IMR-90 (cell line): ENCODE data around the gene CENPU. TPM values are rescaled to one million over a fixed set of nuclear protein-coding genes. Genes with fewer than 3 reads are reported as not detected.

Source experiments
- ATAC-seq: fragments of 200-7000 bp; cut with Tn5 transposase; 2 replicates; pipeline ENCODE4 v1.9.1; 2020; ENCODE audit warnings: low read depth, mild to moderate bottlenecking, moderate library complexity
- BruUV-seq: library from RNA; stranded (reverse); fragments of 400-500 nt; replicated peaks from 2 replicates; lab custom pipeline; 2021; lab: Mats Ljungman, UMichigan
- CTCF ChIA-PET: fragments of 300-600 bp; formaldehyde crosslinking; extraction: SDS; loops from one replicate; lab custom pipeline; 2021; ENCODE audit warnings: antibody characterized with exemption; lab: Yijun Ruan, JAX
- POLR2A ChIA-PET: fragments of 300-600 bp; sonication (Branson Sonifier 250); formaldehyde crosslinking; loops from one replicate; lab custom pipeline; 2022; ENCODE audit warnings: antibody characterized with exemption; ENCODE audit not compliant: unreplicated experiment; lab: Charles Lee
- DNase-seq: peaks from one replicate; pipeline ENCODE4 v3.0.0; 2013
- H2AFZ ChIP-seq: replicated peaks from 2 replicates; pipeline ENCODE3; 2013; ENCODE audit warnings: low read length, mild to moderate bottlenecking; ENCODE audit not compliant: poor library complexity
- H2AK5ac ChIP-seq: 2 replicates; pipeline ENCODE4 v1.6.1; 2013; ENCODE audit warnings: low read depth, low read length, inconsistent platforms
- H2AK9ac ChIP-seq: replicated peaks from 2 replicates; pipeline ENCODE3; 2013; ENCODE audit warnings: mild to moderate bottlenecking, low read depth, low read length, moderate library complexity; ENCODE audit not compliant: poor library complexity
- H2BK120ac ChIP-seq: 2 replicates; pipeline ENCODE4 v1.6.1; 2013; ENCODE audit warnings: low read depth, low read length, inconsistent platforms
- H2BK15ac ChIP-seq: 3 replicates; pipeline ENCODE4 v1.6.1; 2013; ENCODE audit warnings: low read depth, low read length, inconsistent platforms
- H2BK20ac ChIP-seq: 2 replicates; pipeline ENCODE4 v1.6.1; 2013; ENCODE audit warnings: low read depth, mild to moderate bottlenecking, inconsistent platforms, low read length, moderate library complexity
- H2BK5ac ChIP-seq: 2 replicates; pipeline ENCODE4 v1.6.1; 2013; ENCODE audit warnings: mild to moderate bottlenecking, low read depth, low read length, inconsistent platforms; ENCODE audit not compliant: poor library complexity, severe bottlenecking
- H3K14ac ChIP-seq: replicated peaks from 2 replicates; pipeline ENCODE4 v1.6.1; 2013; ENCODE audit warnings: low read depth, low read length, inconsistent platforms
- H3K18ac ChIP-seq: 2 replicates; pipeline ENCODE4 v1.6.1; 2013; ENCODE audit warnings: low read depth, low read length, control low read depth
- H3K23ac ChIP-seq: 2 replicates; pipeline ENCODE4 v1.6.1; 2013; ENCODE audit warnings: low read depth, low read length, inconsistent platforms
- H3K27ac ChIP-seq: 2 replicates; pipeline ENCODE4 v1.5.1; 2013; ENCODE audit warnings: mild to moderate bottlenecking, control low read depth, low read length; ENCODE audit not compliant: insufficient read depth
- H3K27me3 ChIP-seq: 2 replicates; pipeline ENCODE4 v1.6.1; 2013; ENCODE audit warnings: low read length; ENCODE audit not compliant: control insufficient read depth, insufficient read depth
- H3K36me3 ChIP-seq: 2 replicates; pipeline ENCODE4 v1.6.1; 2013; ENCODE audit warnings: low read length, mixed read lengths; ENCODE audit not compliant: control insufficient read depth, insufficient read depth
- H3K4ac ChIP-seq: 2 replicates; pipeline ENCODE4 v1.6.1; 2013; ENCODE audit warnings: low read depth, low read length, inconsistent platforms
- H3K4me1 ChIP-seq: 2 replicates; pipeline ENCODE4 v1.6.1; 2013; ENCODE audit warnings: low read length, mixed read lengths; ENCODE audit not compliant: control insufficient read depth, insufficient read depth
- H3K4me2 ChIP-seq: 2 replicates; pipeline ENCODE4 v1.6.1; 2013; ENCODE audit warnings: low read depth, mild to moderate bottlenecking, control low read depth, low read length, moderate library complexity
- H3K4me3 ChIP-seq: 2 replicates; pipeline ENCODE4 v1.5.1; 2013; ENCODE audit warnings: low read depth, mild to moderate bottlenecking, control low read depth, low read length, moderate library complexity; ENCODE audit not compliant: insufficient read depth
- H3K56ac ChIP-seq: 2 replicates; pipeline ENCODE4 v1.6.1; 2013; ENCODE audit warnings: low read length, inconsistent platforms; ENCODE audit not compliant: insufficient read depth; ENCODE audit errors: extremely low read depth
- H3K79me1 ChIP-seq, 2 experiments: 2 replicates each; pipeline ENCODE4 v1.6.1; 2013; ENCODE audit warnings: low read length in 2 of 2, inconsistent platforms in 1 of 2, low read depth in 1 of 2
- H3K9ac ChIP-seq: 2 replicates; pipeline ENCODE4 v1.6.1; 2013; ENCODE audit warnings: low read depth, low read length, control low read depth
- H3K9me1 ChIP-seq: 2 replicates; pipeline ENCODE4 v1.6.1; 2013; ENCODE audit warnings: low read length, inconsistent platforms; ENCODE audit not compliant: insufficient read depth
- H3K9me3 ChIP-seq: 2 replicates; pipeline ENCODE4 v1.6.1; 2013; ENCODE audit warnings: low read length; ENCODE audit not compliant: control insufficient read depth, insufficient read depth
- H4K20me1 ChIP-seq: 2 replicates; pipeline ENCODE4 v1.6.1; 2013; ENCODE audit warnings: low read length, inconsistent platforms; ENCODE audit not compliant: insufficient read depth
- H4K5ac ChIP-seq: 2 replicates; pipeline ENCODE4 v1.6.1; 2013; ENCODE audit warnings: mild to moderate bottlenecking, low read depth, low read length, control low read depth
- H4K8ac ChIP-seq, 2 experiments: 2 replicates each; pipeline ENCODE4 v1.6.1; 2013; ENCODE audit warnings: low read depth in 2 of 2, low read length in 2 of 2, control low read depth in 1 of 2, inconsistent platforms in 1 of 2
- H4K91ac ChIP-seq: 2 replicates; pipeline ENCODE4 v1.6.1; 2013; ENCODE audit warnings: low read depth, low read length, inconsistent platforms; ENCODE audit not compliant: insufficient read depth
- BHLHE40 ChIP-seq: fragments of 150-350 bp; IDR thresholded peaks from 2 replicates; pipeline ENCODE4 v1.6.1; 2016; ENCODE audit warnings: mild to moderate bottlenecking, low read depth, low read length
- CTCF ChIP-seq: conservative IDR thresholded peaks from 2 replicates; pipeline ENCODE4 v1.5.1; 2012; ENCODE audit warnings: mild to moderate bottlenecking, low read depth, low read length, improper control_type of control experiment
- ELK1 ChIP-seq: fragments of 150-350 bp; IDR thresholded peaks from 2 replicates; pipeline ENCODE4 v1.6.1; 2016; ENCODE audit warnings: low read depth, mild to moderate bottlenecking, low read length, moderate library complexity, borderline replicate concordance
- SMC3 ChIP-seq: fragments of 150-350 bp; IDR thresholded peaks from 2 replicates; pipeline ENCODE4 v1.6.1; 2016; ENCODE audit warnings: low read depth, mild to moderate bottlenecking, antibody characterized with exemption, low read length, moderate library complexity
- WGBS, 2 experiments: methylation state at CpG; one replicate each; pipeline versions ENCODE4 v1.1.5 to v1.1.7; 2013; ENCODE audit warnings: missing lambda C conversion rate in 2 of 2; ENCODE audit not compliant: insufficient read length in 1 of 2; ENCODE audit errors: extremely low coverage in 2 of 2; 5-methylcytosine and 5-hydroxymethylcytosine counted together
- dilution Hi-C: fragments of 300-500 bp; cut with HindIII; formaldehyde crosslinking; loops from one replicate; pipeline ENCODE4 v1.14.3; 2018; ENCODE audit warnings: low sequenced_read_pairs; ENCODE audit not compliant: unreplicated experiment
- in situ Hi-C: fragments of 300-500 bp; cut with MboI; formaldehyde crosslinking; loops from 3 replicates; pipeline ENCODE4 v1.14.3; 2019; ENCODE audit warnings: low sequenced_read_pairs, inconsistent platforms, mixed read lengths
- intact Hi-C: fragments of 100-400 bp; cut with micrococcal nuclease; formaldehyde crosslinking; loops from 2 replicates; pipeline ENCODE4 v1.10.0; 2022
- polyA plus RNA-seq, 3 experiments: library from polyadenylated mRNA; depleted of rRNA; stranded (reverse); fragments of >200 nt; gene quantifications; 2 replicates each; pipeline ENCODE4 v1.2.3, GENCODE V29; 2012; ENCODE audit warnings: low replicate concordance in 1 of 3
- total RNA-seq: library from RNA; depleted of rRNA; stranded (reverse); fragments of >200 nt; gene quantifications from 2 replicates; pipeline ENCODE4 v1.2.3, GENCODE V29; 2012

Gene CENPU
- total and polyA plus RNA-seq, 2 of the 4 experiments (the other 2 are of a cell fraction) = 13.6 to 14.6 TPM

- dilution Hi-C loops = no loop called here
- H4K5ac ChIP-seq = no peak overlapping the region
- H3K79me1 ChIP-seq = no peaks in the 10 kb centered on the region
- H3K27me3 ChIP-seq = no peaks in the 10 kb centered on the region
- no peak overlapping the region for H2BK20ac ChIP-seq
- no peak overlapping the region for H3K4me2 ChIP-seq
- peaks cover 11% of the 10 kb centered on the region for H3K36me3 ChIP-seq
- no peak for DNase-seq
- ChIA-PET POLR2A (no interaction called here), CTCF (no interaction called here)
- no peak overlapping the region for H4K91ac ChIP-seq
- no peaks in the 10 kb centered on the region for H4K20me1 ChIP-seq
- no peak overlapping the region; the same call in 1 of the 2 replicates for H2AK5ac ChIP-seq
- H2BK120ac ChIP-seq = no peak overlapping the region
- H3K4ac ChIP-seq = no peak overlapping the region
- no peak overlapping the region for H2BK15ac ChIP-seq
- no peak overlapping the region for H3K27ac ChIP-seq
- intact Hi-C loops = no loop called here
- no TSS peak for BruUV-seq
- no peak overlapping the region for H2BK5ac ChIP-seq
- H3K23ac ChIP-seq = no peak overlapping the region
- 0 out of 2 replicates have a peak, but pooled peaks cover 3% of the 10 kb centered on the region for H3K9me1 ChIP-seq
- no peak for ATAC-seq
- H3K4me1 ChIP-seq = peaks cover 11% of the 10 kb centered on the region
- no peak overlapping the region for H4K8ac ChIP-seq
- H3K9ac ChIP-seq = no peak overlapping the region
- H2AK9ac ChIP-seq = no peak overlapping the region
- TF ChIP-seq SMC3 = no peak
- no peak for TF ChIP-seq ELK1
- no peak for TF ChIP-seq BHLHE40
- no peak for TF ChIP-seq CTCF
- H3K18ac ChIP-seq = no peak overlapping the region
- in situ Hi-C loops = no loop called here
- no peak overlapping the region for H2AFZ ChIP-seq
- no peaks in the 10 kb centered on the region for H3K9me3 ChIP-seq
- H3K14ac ChIP-seq = no peak overlapping the region
- H3K56ac ChIP-seq = no peak overlapping the region
- no peak overlapping the region for H3K4me3 ChIP-seq
- no CpG with 5 or more reads among the region's 3 CpGs for WGBS, 2 experiments
Observed at GRCh38 chr4:184675821-184676492, 57.9 kb downstream of the CENPU start.
